Stimulated activated CD8-positive, alpha-beta memory T cell treated with anti-CD3 and anti-CD28 coated beads, Interleukin-12 subunit alpha, Interleukin-12 subunit beta, amount 100 ng/mL, for 24 hours (primary cell): ENCODE results near the gene C20orf202.

Experiments used
- DNase-seq: peaks from one replicate; pipeline ENCODE4 v3.0.0-alpha.2; 2020; ENCODE audit errors: extremely low read depth

The C20orf202 gene

DNA sequence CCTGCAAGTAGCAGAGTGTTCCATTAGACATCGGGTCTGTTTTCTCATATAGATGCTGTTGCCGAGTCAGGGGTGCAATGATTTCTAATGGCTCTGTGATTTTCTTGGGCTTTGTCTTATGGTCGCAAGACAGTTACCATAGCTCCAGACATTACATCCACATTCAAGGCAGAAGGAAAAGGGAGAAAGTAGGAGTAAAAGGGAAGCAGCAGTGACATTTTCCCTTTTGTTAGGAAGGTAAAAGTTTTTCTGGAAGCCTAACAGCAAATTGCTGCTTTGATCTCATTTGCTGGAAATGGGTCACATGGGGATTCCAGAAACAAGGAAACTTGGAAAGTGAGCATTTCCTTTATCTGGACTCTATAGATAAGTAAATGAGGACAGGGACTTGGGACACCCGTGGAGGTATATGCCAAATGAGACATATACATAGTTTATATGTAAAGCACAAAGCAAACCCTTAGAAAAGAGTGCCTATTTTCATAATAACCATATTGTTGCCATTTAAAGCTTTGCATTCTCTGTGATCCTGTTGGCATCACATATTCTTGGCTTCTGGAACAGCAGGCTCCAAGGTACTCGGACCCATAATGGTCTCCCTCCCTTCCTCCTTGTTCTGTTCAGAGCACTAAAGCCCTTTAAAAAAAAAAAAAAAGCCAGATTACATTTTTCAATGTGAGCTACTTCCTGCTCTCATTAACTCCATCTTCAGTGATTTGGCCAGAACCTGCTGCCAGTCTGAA, at the start of gene C20orf202:
Gene C20orf202, plus strand, starts transcription at position 693 of the 743 bp plus-strand sequence. CDS start 132 bp downstream, outside the sequence.
- no peak for DNase-seq

DNA sequence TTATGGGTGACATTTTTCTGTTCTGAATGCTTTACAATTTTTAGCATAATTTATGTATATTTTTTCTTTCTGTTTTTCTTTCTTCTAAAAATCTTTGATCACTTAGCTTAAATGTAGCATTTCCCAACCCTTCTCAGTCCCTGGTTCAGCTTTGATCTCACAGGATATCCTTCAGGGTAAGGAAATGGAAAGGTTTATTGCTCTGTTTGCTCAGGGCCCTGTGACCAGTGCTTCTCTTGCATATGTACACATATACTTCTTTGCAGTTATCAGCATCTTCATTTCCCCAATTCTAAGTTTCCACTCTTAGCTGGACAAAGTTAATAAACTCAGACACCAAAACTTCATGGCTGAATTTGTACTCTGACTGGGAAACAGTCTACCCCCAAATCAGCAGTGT, 49.0 kb upstream of the C20orf202 start:
- DNase-seq: no peak

DNA sequence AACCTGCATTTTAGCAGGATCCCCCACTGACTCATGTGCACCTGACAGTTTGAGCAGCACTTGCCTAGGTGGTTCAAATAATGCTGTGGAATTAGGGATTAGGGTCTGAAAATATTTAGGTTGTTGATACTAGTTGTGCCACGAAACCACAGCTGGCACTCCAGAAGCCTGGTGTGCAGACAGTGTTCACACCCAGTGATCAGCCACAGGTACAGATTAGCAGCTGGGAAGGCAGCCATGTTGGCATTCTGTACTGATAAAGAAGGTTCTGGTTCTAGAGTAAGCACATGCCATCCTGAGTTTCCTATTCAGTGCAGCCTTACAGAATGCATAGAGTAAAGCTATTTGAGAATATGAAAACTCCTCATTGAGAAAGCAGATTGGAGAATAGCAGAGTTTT, 48.6 kb upstream of the C20orf202 start:
- no peak for DNase-seq

DNA sequence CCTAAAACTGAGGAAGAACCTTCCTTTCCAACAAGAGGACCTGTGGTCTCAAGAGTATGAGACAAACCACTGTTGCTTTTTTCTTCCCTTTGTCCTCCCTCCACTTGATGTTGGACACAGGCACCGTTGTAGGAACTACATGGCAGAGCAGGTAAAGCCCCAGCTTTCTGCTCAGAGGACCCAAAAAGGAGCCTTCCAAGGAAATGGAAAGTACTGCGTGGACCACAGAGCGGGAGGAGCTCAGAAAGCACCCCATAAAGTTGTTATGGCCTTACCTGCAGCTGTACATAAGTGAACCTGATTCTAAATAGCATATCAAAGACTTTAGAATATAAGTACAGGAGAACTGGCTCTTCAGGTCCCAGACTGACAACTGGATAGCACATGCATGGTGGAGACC, 47.9 kb upstream of the C20orf202 start:
- DNase-seq: no peak

DNA sequence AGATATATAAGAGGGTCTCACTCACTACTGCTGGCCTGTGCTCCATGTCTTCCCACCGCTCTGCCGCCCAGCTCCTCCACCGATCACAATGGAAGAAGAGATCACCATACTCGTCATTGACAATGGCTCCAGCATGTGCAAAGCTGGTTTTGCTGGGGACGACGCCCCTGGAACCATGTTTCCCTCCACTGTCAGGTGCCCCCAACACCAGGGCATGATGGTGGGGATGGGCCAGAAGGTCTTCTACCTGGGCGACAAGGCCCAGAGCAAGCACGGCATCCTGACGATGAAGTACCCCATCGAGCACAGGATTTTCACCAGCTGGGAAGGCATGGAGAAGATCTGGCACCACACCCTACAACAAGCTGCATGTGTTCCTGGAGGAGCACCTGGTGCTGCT, 42.8 kb upstream of the C20orf202 start:
- DNase-seq: no peak

DNA sequence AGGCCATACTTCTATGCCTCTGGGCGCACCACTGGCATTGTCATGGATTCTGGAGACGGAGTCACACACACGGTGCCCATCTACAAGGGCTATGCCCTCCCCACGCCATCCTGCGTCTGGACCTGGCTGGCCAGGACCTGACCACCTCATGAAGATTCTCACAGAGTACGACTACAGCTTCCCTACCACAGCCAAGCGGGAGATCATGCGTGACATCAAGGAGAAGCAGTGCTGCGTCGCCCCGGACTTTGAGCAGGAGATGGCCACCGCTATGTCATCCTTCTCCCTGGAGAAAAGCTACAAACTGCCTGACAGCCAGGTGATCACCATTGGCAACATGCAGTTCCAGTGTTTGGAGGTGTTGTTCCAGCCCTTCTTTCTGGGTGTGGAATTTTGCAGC, 42.3 kb upstream of the C20orf202 start:
- no peak for DNase-seq

DNA sequence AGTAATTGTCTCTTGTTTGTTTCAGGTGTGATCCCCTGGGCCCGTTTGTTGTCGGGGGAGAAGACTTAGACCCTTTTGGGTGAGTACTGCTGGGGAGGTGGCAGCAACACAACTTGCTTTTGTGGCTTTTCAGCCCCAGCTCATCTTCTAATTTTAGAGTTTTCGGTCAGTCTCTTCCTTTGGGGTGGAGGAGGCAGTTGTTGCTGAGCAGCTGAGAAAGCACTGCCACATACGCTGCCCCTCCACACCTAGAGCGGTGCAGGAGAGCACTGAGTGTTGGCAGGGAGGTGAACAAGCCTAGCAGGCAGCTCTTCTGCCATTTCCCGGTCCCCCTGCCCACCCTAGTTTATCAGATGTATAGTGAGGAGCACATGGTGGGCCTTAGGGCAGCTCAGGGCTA, 40.1 kb upstream of the C20orf202 start:
- DNase-seq: no peak

DNA sequence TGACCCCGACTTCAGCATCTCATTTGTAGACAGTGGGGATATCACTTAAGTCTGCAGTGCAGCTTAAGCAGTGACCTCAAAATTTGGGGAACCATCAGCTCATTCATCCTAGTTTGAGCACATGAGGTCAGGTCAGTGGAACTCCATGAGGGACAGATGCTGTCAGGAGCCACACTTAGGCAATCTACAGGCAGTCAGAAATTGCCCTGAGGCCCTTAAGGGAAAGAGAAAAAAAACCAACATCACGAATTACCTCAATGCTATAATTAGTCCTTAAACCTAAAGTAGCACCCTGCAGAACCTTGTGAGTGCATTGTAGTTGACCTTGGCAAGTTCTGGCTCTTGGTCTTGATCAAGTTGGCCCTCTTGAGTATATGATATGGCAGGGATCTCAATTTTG, 39.6 kb upstream of the C20orf202 start:
- DNase-seq: no peak

DNA sequence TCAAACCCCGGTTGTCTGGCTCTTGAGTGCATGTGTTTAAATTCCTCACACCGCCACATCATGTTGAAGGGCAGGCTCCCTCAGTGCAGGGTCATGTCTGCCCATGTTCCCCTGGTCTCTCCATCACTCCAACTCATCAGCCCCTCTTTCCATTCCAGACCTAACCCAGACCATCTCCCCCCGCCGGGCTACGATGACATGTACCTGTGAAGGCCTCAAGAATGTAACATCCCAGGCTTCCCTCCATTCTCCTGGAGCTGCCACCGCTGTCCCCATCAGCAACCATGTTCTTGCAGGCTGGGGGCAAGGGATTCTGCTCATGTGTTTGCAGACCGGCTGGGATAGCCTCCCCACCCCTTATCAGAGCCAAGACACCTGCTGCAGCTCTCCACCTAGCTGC, 38.4 kb upstream of the C20orf202 start:
- no peak for DNase-seq

DNA sequence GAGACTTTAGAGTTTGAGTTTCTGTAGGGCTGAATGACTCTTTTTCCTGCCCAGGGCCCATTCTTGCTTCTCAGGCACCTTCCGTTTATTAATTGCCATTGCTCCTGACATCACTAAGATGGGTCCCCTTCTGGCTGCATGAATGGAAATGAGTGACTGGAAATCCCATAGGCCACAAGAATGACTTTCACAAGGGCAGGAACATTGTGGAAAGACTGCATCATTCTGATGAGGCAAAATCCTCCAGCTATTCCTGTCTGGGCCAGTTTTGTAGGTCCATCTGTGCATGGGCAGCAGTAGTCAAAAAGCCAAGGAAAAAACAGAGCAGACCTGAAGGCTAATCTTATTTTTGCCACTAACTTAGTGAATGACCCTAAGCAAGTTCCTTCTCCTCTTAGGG, 37.7 kb upstream of the C20orf202 start:
- DNase-seq: no peak

DNA sequence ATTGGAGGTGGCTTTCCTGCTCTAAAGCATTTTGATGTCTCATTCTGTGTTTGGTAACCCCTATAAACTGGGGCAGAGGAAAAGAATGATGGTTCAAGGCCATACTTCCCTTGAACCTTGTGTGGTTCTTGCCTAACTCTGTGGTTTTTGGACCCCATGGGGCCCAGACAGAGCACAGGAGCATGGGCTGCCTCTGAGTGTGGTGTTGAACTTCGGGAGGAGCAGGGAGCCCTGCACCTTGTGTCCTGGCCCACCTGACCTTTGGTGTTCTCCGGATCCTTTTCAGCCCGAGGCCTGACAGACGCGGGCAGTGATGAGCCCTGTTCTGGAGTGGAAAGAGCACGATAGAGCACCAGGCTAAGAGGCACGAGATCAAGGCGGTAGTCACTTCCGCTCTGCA, 37.3 kb upstream of the C20orf202 start:
- no peak for DNase-seq

DNA sequence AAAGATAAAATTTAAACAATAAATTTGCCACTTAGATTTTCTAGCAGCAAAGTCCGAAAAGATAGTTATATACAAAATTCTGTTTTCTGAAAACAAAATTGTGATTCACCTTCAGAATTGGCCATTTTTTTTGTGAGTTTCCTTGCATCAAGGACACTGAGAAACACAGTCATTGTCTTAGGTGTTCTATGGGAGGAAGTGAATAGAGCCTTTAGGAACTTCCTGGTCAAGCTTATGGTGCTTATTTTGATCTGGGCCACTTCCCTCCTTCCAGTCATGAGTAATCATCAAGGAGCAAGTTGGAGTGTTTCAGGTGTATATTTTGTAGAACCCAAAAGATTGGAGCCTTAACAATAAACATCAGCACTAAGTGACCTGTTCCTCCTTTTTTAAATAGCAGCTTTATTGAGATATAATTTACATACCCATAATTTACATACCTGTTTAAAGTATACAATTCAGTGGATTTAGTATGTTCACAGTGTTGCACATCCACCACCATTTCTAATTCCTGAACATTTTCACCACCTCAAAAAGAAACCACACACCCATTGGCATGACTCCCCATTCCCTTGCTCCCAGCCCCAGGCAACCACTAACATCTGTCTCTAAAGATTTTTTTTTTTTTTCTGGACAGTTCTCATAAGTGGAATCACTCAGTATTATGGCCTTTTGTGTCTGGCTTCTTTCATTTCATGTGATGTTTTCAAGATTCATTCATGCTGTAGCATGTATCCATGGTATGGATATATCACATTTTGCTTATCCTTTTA, 36.1 kb upstream of the C20orf202 start:
- DNase-seq: no peak

DNA sequence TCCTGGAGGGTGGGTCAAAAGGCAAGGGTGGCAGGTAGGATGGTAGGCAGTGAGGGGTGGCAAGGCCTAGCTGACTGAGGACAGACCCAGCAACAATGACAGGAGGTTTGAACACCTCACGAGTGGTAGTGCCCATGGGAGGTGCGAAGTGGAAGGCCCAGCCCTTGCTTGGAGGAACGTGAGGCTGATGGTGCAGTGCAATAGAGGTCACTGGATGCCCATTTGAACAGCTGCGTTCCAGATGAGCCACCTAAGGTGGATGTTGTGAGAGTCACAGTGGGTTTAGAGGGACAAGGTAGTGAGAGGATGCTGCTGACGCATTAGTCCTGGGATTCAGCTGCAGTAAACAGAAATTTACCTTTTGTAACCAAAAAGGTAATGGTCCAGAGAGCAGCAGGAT, 34.0 kb upstream of the C20orf202 start:
- no peak for DNase-seq

DNA sequence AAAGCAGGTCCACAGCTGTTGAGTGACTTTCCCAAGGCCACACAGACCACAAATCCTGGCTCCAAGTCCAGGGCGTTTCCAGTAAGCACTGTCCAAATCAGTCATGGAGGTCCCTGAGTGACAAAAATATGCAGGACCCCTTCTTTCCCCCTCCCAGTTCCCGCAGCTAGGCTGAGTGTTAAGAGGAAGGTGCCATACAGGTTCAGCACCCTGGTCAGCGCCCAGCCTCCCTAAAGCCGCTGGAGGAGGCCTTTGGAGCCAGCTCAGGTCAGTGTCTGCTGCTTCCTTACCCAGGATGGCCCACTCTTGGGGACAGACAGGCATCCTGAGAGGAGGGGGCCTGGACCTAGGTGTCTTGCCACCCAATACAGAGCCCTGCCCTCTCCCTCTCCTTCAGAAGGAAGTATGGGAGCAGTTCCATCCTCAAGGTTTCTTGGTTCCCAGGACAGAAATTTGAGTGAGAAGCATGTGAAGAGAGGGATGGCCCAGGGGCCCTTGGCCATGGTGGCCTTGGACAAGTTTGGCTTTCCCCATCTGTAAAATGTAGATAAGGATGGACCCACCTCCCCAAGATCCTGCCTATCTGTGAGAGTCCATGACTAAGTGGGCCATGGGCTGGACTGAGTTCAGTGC, 31.7 kb upstream of the C20orf202 start:
- no peak for DNase-seq

DNA sequence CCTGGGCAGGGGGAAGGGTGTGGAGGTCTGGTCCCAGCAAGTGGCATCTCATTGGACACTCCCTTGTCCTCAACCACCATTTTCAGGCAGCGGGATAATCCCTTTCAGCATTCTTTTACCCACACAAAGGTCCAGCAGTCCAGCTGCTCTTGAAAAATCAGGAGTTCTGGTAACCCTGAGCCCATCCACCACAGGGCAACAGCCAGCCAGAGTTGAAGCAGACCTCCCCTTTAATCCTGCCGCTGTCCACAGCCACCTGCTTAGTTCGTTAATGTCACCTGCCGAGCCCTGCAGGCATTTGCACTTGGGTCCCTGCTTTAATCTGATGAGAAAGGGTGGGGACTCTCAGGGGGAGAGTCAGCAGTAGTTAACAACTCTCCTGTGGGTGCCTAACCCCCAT, 29.6 kb upstream of the C20orf202 start:
- no peak for DNase-seq

DNA sequence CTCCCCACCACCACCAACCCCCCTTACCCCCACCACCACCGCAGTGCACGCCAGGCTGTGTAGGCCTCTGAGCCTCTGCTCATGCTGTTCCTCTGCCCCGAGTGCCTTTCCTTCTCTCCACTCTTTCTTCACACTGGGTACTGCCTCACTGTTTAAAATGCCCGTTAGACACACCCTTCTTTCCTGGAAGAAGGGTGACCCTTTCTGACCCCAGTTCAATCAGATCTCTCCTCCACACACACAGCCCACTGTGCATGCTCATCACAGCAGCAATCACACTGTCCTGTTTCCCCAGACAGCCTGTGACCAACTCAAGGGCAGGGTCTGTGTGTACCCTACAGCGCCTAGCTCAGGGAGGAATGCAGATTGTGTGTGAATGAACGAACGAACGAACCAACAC, 28.5 kb upstream of the C20orf202 start:
- DNase-seq: no peak

DNA sequence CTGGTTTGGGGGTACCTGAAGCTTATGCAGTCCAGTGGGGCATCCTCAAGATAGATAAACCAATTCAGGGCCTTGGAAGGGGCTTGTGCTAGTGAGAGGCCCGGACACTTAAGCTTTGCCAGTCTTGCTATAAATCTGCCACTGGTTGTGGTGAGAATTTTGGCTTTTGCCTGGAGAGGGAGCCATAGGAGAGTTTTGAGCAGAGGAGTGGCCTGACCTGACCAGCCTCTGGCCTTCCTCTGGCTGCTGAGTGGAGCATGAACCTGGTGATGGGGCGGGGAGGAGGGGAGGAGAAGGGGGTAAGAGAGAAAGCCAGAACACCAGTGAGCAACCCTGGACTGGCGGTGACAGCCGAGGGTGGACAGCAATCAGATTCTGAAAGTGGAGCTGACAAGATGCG, 25.6 kb upstream of the C20orf202 start:
- DNase-seq: no peak

DNA sequence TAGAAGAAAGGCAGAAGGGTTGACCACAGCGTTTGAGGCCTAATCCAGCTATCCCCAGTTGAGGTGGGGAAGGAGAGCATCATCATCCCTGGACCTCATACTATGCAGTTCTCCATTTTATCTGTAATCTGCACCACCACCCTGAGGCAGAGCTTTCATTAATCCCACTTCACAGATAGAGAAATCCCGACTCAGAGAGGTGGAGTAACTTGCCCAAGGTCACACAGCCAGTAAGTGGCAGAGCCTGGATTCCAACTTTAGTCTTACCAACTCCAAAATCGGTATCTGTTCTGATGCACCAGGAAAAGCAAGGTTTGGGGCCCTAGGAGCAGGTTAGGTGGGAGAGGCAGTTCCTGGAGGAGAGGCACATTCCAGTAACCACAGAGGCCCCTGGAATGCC, 25.2 kb upstream of the C20orf202 start:
- DNase-seq: no peak

DNA sequence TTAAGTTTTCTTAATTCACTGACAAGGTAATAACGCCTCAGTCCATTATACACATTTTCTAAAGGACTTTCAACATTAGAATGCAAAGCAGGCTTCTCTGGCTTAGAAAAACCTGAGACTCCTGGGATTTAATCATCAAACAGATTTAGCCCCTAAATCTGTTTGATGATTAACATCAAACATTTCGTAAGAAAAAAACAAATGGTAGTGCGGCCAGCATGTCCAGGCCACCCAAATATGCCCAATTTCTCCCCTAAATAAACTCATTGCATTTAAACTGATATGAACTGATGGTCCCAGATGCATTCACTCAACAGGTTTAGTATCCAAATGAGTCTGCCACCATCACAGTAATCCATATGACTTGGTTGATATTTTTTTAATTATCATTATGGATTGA, 24.6 kb upstream of the C20orf202 start:
- DNase-seq: no peak

DNA sequence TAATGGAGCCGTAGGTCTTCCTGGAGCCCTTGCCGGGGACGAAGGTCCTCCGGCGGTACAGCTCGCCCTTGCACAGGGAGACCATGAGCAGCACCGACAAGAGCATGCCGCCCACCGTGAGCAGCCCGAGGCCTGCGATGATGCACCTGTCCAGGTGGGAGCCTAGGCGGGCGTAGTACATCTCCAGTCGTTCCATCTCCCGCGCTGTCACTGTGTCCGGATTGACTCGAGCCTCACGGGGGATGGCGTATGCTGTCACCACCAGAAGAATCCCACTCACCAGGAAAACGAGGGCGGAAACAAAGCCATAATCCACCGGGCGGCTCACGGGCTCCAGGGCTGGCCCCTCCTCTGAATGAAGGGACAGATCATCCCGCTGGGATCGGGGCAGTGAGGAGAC, 22.3 kb upstream of the C20orf202 start:
- DNase-seq: no peak

DNA sequence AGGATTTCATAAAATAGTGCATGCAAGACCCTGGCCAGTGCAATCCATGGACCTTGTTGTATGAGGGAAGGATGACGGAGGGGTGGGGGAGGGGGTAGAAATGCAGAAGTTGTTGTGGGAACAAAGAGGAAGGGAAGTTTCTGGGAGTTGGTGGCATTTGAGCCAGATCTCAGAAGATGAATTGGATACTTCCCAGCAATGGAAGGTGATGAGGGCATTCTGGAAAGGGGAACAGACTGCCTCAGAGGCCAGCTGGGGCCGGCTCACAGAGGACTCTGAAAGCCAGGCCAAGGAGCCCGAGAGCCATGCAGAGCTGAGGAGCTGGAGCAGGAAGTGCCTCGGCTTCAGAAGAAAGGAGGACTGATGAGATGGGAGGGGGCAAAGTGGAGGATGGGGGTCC, 21.1 kb upstream of the C20orf202 start:
- no peak for DNase-seq

DNA sequence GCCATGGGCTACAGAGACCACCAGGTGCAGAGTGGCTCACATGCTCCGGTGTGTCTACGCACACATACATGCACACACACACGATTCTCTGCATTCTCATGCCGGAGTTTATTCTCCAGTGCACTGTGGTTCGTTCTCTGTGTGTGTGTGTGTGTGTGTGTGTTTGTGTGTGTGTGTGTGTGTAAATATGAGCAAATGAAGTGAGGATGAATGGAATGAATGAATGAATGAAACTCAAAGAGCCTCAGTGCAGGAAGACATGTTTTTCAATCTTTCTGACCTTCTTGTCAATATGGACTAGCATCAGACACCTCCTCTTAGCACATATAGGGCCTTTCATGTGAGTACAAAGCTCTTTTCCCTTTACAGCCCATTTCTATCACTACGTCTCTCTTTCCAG, 20.1 kb upstream of the C20orf202 start:
- DNase-seq: no peak

DNA sequence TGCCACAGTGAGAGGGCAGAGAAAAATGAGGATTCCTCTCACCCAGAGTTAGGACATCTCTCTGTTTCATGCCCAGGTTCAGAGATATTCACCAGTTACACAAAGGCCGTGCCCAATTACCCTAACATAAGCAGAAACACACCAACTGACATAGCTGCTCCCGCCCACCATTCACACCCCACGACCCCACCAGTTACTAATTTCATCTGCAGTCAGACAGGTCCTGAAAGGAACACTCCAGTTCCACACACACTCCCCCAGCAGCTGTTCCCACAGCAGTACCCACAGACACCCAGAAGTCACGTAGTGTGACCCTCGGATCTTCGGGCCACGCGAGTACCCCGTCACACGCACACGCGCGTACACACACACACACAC, 19.0 kb upstream of the C20orf202 start:
- no peak for DNase-seq
